GM10248 (cell line): ENCODE data around the gene ZBTB20.
"Not testable (repeated sequence)": the region's sequence is repeated elsewhere in the genome, so short reads cannot be mapped to it uniquely, and the experiment has no call there.

Experiments
- CTCF ChIA-PET: fragments of 300-600 bp; sonication (Branson Sonifier 250); formaldehyde crosslinking; extraction: SDS; loops from one replicate; lab custom pipeline; 2021; ENCODE audit warnings: antibody characterized with exemption; lab: Yijun Ruan, JAX
- POLR2A ChIA-PET: fragments of 350-650 bp; sonication (Branson Sonifier 250); formaldehyde crosslinking; extraction: SDS; loops from one replicate; lab custom pipeline; 2020; ENCODE audit warnings: antibody characterized with exemption; lab: Yijun Ruan, JAX
- DNase-seq: peaks from one replicate; pipeline ENCODE4 v3.0.0; 2012; ENCODE audit errors: extremely low spot score
- CTCF ChIP-seq: IDR thresholded peaks from 2 replicates; pipeline ENCODE4 v1.5.1; 2012; ENCODE audit warnings: mild to moderate bottlenecking, low read depth; ENCODE audit errors: extremely low read depth, missing control alignments, control extremely low read depth

The ZBTB20 gene

GRCh38 chr3:115127208-115127607, 19.9 kb downstream of the ZBTB20 start:
- CTCF ChIA-PET = interaction anchor here (1.0 to 1.7 kb wide), 3 partner anchors 9 to 41 kb away, joined by 3 to 8 read pairs (median 4); no protein-coding TSS in a partner anchor
- no peak for DNase-seq
- no peak for TF ChIP-seq CTCF
- POLR2A ChIA-PET = no interaction called here

GRCh38 chr3:115120597-115120996, 26.5 kb downstream of the ZBTB20 start:
- TF ChIP-seq CTCF = no peak
- ChIA-PET POLR2A (no interaction called here), CTCF (no interaction called here)
- no peak for DNase-seq

- DNase-seq = no peak
- ChIA-PET CTCF (no interaction called here), POLR2A (interaction anchor here (0.5 kb wide), 1 partner anchor 33 kb away, joined by 6 read pairs; no protein-coding TSS in a partner anchor)
- no peak for TF ChIP-seq CTCF
These were observed 33.7 kb downstream of the ZBTB20 start for GRCh38 chr3:115113367-115113766.

GRCh38 chr3:115111632-115112031, 35.5 kb downstream of the ZBTB20 start:
- no peak for DNase-seq
- CTCF ChIA-PET = interaction anchor here (3.3 kb wide), 1 partner anchor 10 kb away, joined by 11 read pairs; no protein-coding TSS in a partner anchor
- POLR2A ChIA-PET = no interaction called here
- TF ChIP-seq CTCF = no peak

GRCh38 chr3:115110830-115111229, 36.3 kb downstream of the ZBTB20 start:
- DNase-seq = no peak
- no peak for TF ChIP-seq CTCF
- ChIA-PET POLR2A (no interaction called here), CTCF (interaction anchor here (3.3 kb wide), 1 partner anchor 10 kb away, joined by 11 read pairs; no protein-coding TSS in a partner anchor)

- POLR2A ChIA-PET, DNase-seq: not testable (repeated sequence)
- CTCF ChIA-PET = interaction anchor here (3.3 kb wide), 1 partner anchor 9 kb away, joined by 11 read pairs; no protein-coding TSS in a partner anchor
These were observed 37.0 kb downstream of the ZBTB20 start for GRCh38 chr3:115110066-115110465.

- CTCF ChIA-PET = interaction anchor here (0.6 kb wide), 1 partner anchor 347 kb away, joined by 4 read pairs; no protein-coding TSS in a partner anchor
- POLR2A ChIA-PET = no interaction called here
- no peak for DNase-seq
- TF ChIP-seq CTCF = no peak
These were observed 38.5 kb downstream of the ZBTB20 start for GRCh38 chr3:115108614-115109013.
